IPS DF 4.7 (cell line): ENCODE results near the gene PCGF6.
"Not testable (repeated sequence)": the region's sequence is repeated elsewhere in the genome, so short reads cannot be mapped to it uniquely, and the experiment has no call there.

Experiments used
- DNase-seq: peaks from one replicate; pipeline ENCODE4 v3.0.0-alpha.2; 2013; ENCODE audit warnings: low spot score; ENCODE audit errors: extremely low read depth

Gene PCGF6

GRCh38 chr10:103258928-103259327 is 92.0 kb downstream of the PCGF6 start:
- not testable (repeated sequence) for DNase-seq

GRCh38 chr10:103257812-103258211 is 93.1 kb downstream of the PCGF6 start:
- DNase-seq = no peak

- no peak for DNase-seq
Measured at GRCh38 chr10:103256613-103257012, 94.3 kb downstream of the PCGF6 start.

DNA sequence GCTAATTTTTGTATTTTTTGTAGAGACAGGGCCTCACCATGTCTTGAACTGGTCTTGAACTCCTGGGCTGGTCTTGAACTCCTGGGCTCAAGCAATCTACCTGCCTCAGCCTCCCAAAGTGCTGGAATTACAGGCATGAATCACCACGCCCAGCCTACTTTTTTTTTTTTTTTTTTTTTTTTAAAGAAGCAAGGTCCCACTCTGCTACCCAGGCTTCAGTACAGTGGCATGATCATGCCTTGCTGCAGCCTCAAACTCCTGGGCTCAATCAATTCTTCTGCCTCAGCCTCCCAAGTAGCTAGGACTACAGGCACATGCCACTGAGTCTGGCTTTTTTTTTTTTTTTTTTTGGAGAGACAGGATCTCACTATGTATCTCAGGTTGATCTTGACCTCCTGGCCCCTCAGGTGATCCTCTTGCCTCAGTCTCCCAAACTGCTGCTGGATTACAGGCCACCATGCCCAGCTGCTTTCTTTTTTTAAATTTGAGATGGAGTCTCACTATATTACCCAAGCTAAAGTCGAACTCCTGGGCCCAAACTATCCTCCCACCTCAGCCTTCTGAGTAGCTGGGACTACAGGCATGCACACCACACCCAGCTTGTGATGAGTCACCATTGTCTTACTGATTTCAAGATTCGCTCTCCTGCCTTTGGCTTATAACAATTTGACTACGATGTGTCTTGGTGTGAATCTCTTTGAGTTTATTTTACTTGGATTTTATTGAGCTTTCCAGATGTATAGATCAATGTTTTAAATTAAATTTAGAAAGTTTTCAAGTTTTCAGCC is 96.2 kb downstream of the PCGF6 start:
- DNase-seq = no peak

- DNase-seq = no peak
Measured at GRCh38 chr10:103254113-103254512, 96.8 kb downstream of the PCGF6 start.
